Umbilical cord (tissue), 2 donors: ENCODE data around the gene FBXO34. TPM values are rescaled to one million over a fixed set of nuclear protein-coding genes. Genes with fewer than 3 reads are reported as not detected.
"Not testable (repeated sequence)": the region's sequence is repeated elsewhere in the genome, so short reads cannot be mapped to it uniquely, and the experiment has no call there.

ENCODE experiments used
- DNase-seq: peaks from one replicate; pipeline ENCODE4 v3.0.0-alpha.2; 2015; ENCODE audit warnings: low spot score
- total RNA-seq: library from RNA; depleted of rRNA; stranded (reverse); fragments of >200 nt; gene quantifications from one replicate; pipeline ENCODE4 v1.2.3, GENCODE V29; 2014; ENCODE audit warnings: low replicate concordance; ENCODE audit not compliant: insufficient read depth

FBXO34 gene
- total RNA-seq, 1 donor from 2014 or later, result 37.3 TPM

GRCh38 chr14:55341781-55342180 is 70.6 kb downstream of the FBXO34 start:
- DNase-seq, result no peak

- not testable (repeated sequence) for DNase-seq
Measured at GRCh38 chr14:55344582-55345163, 73.5 kb downstream of the FBXO34 start.

- no peak for DNase-seq
Measured at GRCh38 chr14:55347040-55347439, 75.8 kb downstream of the FBXO34 start.

- DNase-seq, result no peak
Measured at GRCh38 chr14:55347748-55348147, 76.5 kb downstream of the FBXO34 start.

- no peak for DNase-seq
Measured at GRCh38 chr14:55348766-55349453, 77.7 kb downstream of the FBXO34 start.

GRCh38 chr14:55349565-55349964 is 78.3 kb downstream of the FBXO34 start:
- DNase-seq, result no peak

GRCh38 chr14:55350461-55350860 is 79.2 kb downstream of the FBXO34 start:
- no peak for DNase-seq

- DNase-seq, result no peak
Measured at GRCh38 chr14:55351111-55351510, 79.9 kb downstream of the FBXO34 start.

- DNase-seq, result no peak
Measured at GRCh38 chr14:55352201-55352600, 81.0 kb downstream of the FBXO34 start.

- DNase-seq, result no peak
Measured at GRCh38 chr14:55353686-55354467, 82.7 kb downstream of the FBXO34 start.

GRCh38 chr14:55354500-55354899 is 83.3 kb downstream of the FBXO34 start:
- peak; percentile 58 for DNase-seq

GRCh38 chr14:55355922-55356321 is 84.7 kb downstream of the FBXO34 start:
- DNase-seq, result no peak

- no peak for DNase-seq
Measured at GRCh38 chr14:55356913-55357312, 85.7 kb downstream of the FBXO34 start.

GRCh38 chr14:55359307-55359706 is 88.1 kb downstream of the FBXO34 start:
- DNase-seq, result no peak

- DNase-seq, result no peak
Measured at GRCh38 chr14:55361190-55361589, 90.0 kb downstream of the FBXO34 start.

GRCh38 chr14:55366271-55366670 is 95.0 kb downstream of the FBXO34 start:
- DNase-seq, result no peak

- DNase-seq, result no peak
Measured at GRCh38 chr14:55370883-55371455, 99.7 kb downstream of the FBXO34 start.

GRCh38 chr14:55372423-55372822 is 101.2 kb downstream of the FBXO34 start:
- no peak for DNase-seq

- no peak for DNase-seq
Measured at GRCh38 chr14:55372825-55373224, 101.6 kb downstream of the FBXO34 start.

- no peak for DNase-seq
Measured at GRCh38 chr14:55373784-55374705, 102.8 kb downstream of the FBXO34 start.

GRCh38 chr14:55374771-55375170 is 103.5 kb downstream of the FBXO34 start:
- no peak for DNase-seq
